ENCODE measurements around the gene TMPRSS6.

DNA sequence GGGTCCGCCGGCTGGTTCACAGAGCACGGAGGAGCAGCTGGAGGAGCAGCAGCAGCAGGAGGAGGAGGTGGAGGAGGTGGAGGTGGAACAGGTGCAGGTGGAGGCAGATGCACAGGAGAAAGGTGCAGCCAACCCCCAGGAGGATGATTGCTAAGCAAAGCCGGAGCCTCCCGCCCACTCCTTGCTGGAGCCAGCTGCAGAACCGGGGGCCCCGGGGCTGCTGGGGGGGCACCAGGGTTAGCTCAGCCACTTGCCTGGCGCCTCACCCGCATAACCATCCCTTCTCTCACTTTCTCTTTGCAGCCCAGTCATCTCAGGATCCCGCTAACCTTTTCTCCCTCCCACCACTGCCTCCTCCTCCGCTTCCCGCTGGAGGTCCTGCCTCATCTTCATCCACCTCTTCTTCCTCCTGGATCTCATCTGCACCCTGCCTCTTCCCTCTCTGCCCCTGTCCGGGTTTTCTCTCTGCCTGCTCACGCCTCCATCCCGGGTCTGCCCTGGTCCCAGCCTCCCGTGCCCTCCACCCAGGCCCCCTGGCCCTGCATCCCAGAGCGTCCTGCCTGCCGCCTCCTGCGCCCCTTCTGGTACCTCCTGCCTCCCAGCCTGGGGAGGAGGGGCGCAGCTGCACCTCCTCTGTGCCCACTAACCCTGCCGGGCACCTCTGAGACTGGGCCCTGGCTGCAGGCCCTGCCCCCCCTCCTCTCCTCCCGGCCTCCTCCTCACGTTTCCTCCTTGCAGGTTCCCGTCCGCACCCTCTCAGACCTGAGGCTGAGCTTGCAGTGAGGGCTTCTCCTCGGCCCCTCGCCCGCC lies 48.5 kb downstream of the TMPRSS6 start:
- TF ChIP-seq SUZ12 (IDR thresholded peaks at IDR 0.05; ENCODE audit: extremely low read depth, insufficient read depth, insufficient read length), result no peak
- no peak for TF ChIP-seq YY1 (IDR thresholded peaks at IDR 0.05; ENCODE audit: insufficient read depth, insufficient read length)
- no peak for TF ChIP-seq ZNF274 (IDR thresholded peaks at IDR 0.05; ENCODE audit: low read depth, low read length)

Measured in NT2/D1 (cell line).